MM.1S (cell line): ENCODE results near the gene MMP24.
"Not testable (repeated sequence)": the region's sequence is repeated elsewhere in the genome, so short reads cannot be mapped to it uniquely, and the experiment has no call there.

Source experiments
- DNase-seq: peaks from one replicate; pipeline ENCODE4 v3.0.0-alpha.2; 2015
- H2AFZ ChIP-seq: fragments of 300-600 bp; sonication (generic); 2 replicates; pipeline ENCODE4 v1.6.0; 2016; ENCODE audit warnings: antibody characterized with exemption, low read length
- H3F3A ChIP-seq: fragments of 300-600 bp; sonication (generic); 2 replicates; pipeline ENCODE4 v1.6.1; 2016; ENCODE audit warnings: mild to moderate bottlenecking, antibody characterized with exemption, low read length, moderate library complexity, mixed read lengths; ENCODE audit not compliant: insufficient read depth
- H3K27ac ChIP-seq: fragments of 300-600 bp; sonication (generic); 2 replicates; pipeline ENCODE4 v1.5.1; 2016; ENCODE audit warnings: mild to moderate bottlenecking, low read length
- H3K27me3 ChIP-seq: fragments of 300-600 bp; sonication (generic); replicated peaks from 2 replicates; pipeline ENCODE4 v1.6.0; 2016; ENCODE audit warnings: low read length; ENCODE audit not compliant: insufficient read depth
- H3K36me3 ChIP-seq: fragments of 300-600 bp; sonication (generic); replicated peaks from 2 replicates; pipeline ENCODE4 v1.6.1; 2016; ENCODE audit warnings: mild to moderate bottlenecking, low read length, mixed read lengths; ENCODE audit not compliant: insufficient read depth
- H3K4me1 ChIP-seq: fragments of 300-600 bp; sonication (generic); 2 replicates; pipeline ENCODE4 v1.6.1; 2016; ENCODE audit warnings: low read length, mixed read lengths
- H3K4me2 ChIP-seq: fragments of 300-600 bp; sonication (generic); 2 replicates; pipeline ENCODE4 v1.6.0; 2016; ENCODE audit warnings: low read depth, low read length
- H3K4me3 ChIP-seq: fragments of 300-600 bp; sonication (generic); 2 replicates; pipeline ENCODE4 v1.5.1; 2016; ENCODE audit warnings: low read length, mixed read lengths
- H3K79me2 ChIP-seq: fragments of 300-600 bp; sonication (generic); 2 replicates; pipeline ENCODE4 v1.6.1; 2016; ENCODE audit warnings: mixed run types, low read length, mixed read lengths
- H3K9ac ChIP-seq: fragments of 300-600 bp; sonication (generic); 2 replicates; pipeline ENCODE4 v1.6.1; 2016; ENCODE audit warnings: low read length, mixed read lengths
- H3K9me2 ChIP-seq: fragments of 300-600 bp; sonication (generic); replicated peaks from 2 replicates; pipeline ENCODE4 v1.6.1; 2016; ENCODE audit warnings: mild to moderate bottlenecking, low read length, mixed read lengths; ENCODE audit not compliant: insufficient read depth
- H3K9me3 ChIP-seq: fragments of 300-600 bp; sonication (generic); replicated peaks from 2 replicates; pipeline ENCODE4 v1.6.1; 2016; ENCODE audit warnings: mild to moderate bottlenecking, low read length, mixed read lengths; ENCODE audit not compliant: insufficient read depth
- H4K20me1 ChIP-seq: fragments of 300-600 bp; sonication (generic); 2 replicates; pipeline ENCODE4 v1.6.1; 2016; ENCODE audit warnings: mild to moderate bottlenecking, low read length, moderate library complexity, mixed read lengths; ENCODE audit not compliant: insufficient read depth
- EZH2 ChIP-seq: fragments of 300-600 bp; sonication (generic); optimal IDR thresholded peaks from 2 replicates; pipeline ENCODE3; 2017; ENCODE audit warnings: low read depth, mild to moderate bottlenecking, antibody characterized with exemption, low read length, mixed read lengths
- EZH2phosphoT487 ChIP-seq: fragments of 300-600 bp; sonication (generic); IDR thresholded peaks from 2 replicates; pipeline ENCODE4 v1.6.1; 2018; ENCODE audit warnings: antibody characterized with exemption, low read length
- TF ChIP-seq, protein P1 (sequence below): fragments of 300-600 bp; sonication (generic); IDR thresholded peaks from 2 replicates; pipeline ENCODE4 v1.5.1; 2016; ENCODE audit warnings: antibody characterized with exemption, low read length, mixed read lengths

MMP24 gene

GRCh38 chr20:35190556-35190955 lies 35.9 kb upstream of the MMP24 start:
- H3F3A ChIP-seq = no peaks in the 10 kb centered on the region

DNA sequence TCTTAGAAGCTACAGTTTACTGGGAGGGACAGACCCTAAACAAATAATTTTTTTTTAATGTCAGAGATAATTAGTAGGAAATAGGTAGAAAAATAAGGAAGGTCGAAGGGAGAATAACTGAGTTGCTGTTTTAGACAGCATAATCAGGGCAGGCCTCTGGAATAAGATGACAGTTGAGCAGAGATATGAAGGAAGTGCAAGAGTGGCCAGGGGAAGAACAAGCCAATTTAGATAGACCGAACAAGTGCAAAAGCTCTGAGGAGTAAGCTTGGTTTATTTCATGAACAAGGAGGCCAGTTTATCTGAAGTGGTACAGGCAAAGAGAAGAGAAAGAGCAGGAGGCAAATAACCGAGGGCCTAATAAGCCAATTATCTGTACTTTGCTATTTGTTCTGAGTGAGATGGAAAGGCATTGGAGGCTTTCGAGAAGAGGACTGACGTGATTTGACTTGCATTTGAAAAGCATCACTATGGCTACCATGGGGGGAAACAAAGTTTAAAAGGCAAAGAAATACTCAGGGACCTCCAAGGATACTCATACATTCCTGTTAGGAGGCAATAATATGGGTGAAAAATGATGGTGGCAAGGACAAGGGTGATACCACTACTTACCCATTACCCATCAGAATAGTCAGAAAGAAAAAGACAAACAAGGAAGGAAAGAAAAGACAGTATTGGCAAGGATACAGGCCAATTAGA lies 34.9 kb upstream of the MMP24 start:
- no peaks in the 10 kb centered on the region for H3K4me1 ChIP-seq
- H3K9ac ChIP-seq = no peak overlapping the region
- H3K27me3 ChIP-seq = no peaks in the 10 kb centered on the region
- DNase-seq = no peak
- H2AFZ ChIP-seq = no peak overlapping the region
- no peaks in the 10 kb centered on the region for H3K79me2 ChIP-seq
- H3K4me2 ChIP-seq = no peak overlapping the region
- no peaks in the 10 kb centered on the region for H3K9me2 ChIP-seq
- H3K4me3 ChIP-seq = no peak overlapping the region
- no peaks in the 10 kb centered on the region for H4K20me1 ChIP-seq
- no peaks in the 10 kb centered on the region for H3K9me3 ChIP-seq
- TF ChIP-seq EZH2phosphoT487 = no peak
- TF ChIP-seq, protein P1, sequence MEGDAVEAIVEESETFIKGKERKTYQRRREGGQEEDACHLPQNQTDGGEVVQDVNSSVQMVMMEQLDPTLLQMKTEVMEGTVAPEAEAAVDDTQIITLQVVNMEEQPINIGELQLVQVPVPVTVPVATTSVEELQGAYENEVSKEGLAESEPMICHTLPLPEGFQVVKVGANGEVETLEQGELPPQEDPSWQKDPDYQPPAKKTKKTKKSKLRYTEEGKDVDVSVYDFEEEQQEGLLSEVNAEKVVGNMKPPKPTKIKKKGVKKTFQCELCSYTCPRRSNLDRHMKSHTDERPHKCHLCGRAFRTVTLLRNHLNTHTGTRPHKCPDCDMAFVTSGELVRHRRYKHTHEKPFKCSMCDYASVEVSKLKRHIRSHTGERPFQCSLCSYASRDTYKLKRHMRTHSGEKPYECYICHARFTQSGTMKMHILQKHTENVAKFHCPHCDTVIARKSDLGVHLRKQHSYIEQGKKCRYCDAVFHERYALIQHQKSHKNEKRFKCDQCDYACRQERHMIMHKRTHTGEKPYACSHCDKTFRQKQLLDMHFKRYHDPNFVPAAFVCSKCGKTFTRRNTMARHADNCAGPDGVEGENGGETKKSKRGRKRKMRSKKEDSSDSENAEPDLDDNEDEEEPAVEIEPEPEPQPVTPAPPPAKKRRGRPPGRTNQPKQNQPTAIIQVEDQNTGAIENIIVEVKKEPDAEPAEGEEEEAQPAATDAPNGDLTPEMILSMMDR = no peak
- TF ChIP-seq EZH2 = no peak
- no peaks in the 10 kb centered on the region for H3K36me3 ChIP-seq
- H3F3A ChIP-seq = no peaks in the 10 kb centered on the region
- H3K27ac ChIP-seq = no peak overlapping the region

More at GRCh38 chr20:35190556-35190955, 35.9 kb upstream of the MMP24 start:
- Histone ChIP-seq H3K4me2 (no peak overlapping the region), H4K20me1 (no peaks in the 10 kb centered on the region), H3K79me2 (no peaks in the 10 kb centered on the region), H3K27me3 (no peaks in the 10 kb centered on the region), H3K9me3 (no peaks in the 10 kb centered on the region), H3K9ac (no peak overlapping the region), H3K4me3 (no peak overlapping the region), H3K9me2 (no peaks in the 10 kb centered on the region), H3K4me1 (no peaks in the 10 kb centered on the region), H3K27ac (no peak overlapping the region), H3K36me3 (no peaks in the 10 kb centered on the region), H2AFZ (no peak overlapping the region)
- TF ChIP-seq EZH2phosphoT487 = no peak
- no peak for TF ChIP-seq EZH2
- TF ChIP-seq, protein P1 = no peak
- no peak for DNase-seq

DNA sequence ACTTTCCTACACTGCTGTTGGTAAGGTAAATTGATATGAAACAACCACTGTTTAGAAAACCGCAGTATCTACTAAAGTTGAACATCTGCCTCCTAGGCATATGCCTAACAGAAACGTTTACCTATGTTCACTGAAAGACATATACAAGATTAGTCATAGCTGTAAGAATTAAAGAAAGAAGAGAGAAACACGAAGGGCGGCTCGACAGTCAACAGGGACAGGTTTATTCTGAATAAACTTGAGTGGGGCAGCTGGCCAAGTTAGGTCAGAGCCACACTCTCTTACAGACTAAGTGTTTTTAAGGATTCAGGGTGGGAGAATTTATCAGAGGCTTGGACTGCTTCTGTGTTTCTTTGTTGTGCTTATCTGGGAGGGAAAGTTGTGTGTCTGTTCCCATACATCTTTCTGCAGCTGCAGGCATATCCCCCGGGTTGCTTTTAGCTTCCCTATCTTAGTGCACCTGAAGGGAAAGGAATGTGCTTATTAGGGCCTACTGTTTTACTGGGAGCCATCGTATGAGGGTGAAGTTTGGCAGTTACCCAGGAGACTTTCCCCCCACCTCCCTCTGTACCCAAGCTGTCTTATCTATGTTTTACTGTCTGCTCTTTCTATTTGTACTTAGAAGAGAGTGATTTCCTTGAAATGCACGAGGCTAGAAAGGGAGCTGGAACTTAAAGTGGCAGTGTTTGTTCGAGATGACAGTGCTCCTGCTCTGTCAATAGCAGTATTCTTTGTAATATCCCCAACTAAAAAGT lies 34.2 kb upstream of the MMP24 start:
- H3K36me3 ChIP-seq = no peaks in the 10 kb centered on the region
- H3K79me2 ChIP-seq = no peaks in the 10 kb centered on the region
- no peaks in the 10 kb centered on the region for H3K27me3 ChIP-seq
- H3K9me2 ChIP-seq = no peaks in the 10 kb centered on the region
- no peak overlapping the region for H3K27ac ChIP-seq
- no peak overlapping the region for H2AFZ ChIP-seq
- H4K20me1 ChIP-seq = no peaks in the 10 kb centered on the region
- no peaks in the 10 kb centered on the region for H3K9me3 ChIP-seq
- H3K4me2 ChIP-seq = no peak overlapping the region
- H3K9ac ChIP-seq = no peak overlapping the region
- TF ChIP-seq, protein P1 = no peak
- no peak for TF ChIP-seq EZH2phosphoT487
- no peak for TF ChIP-seq EZH2
- no peaks in the 10 kb centered on the region for H3F3A ChIP-seq
- no peak overlapping the region for H3K4me3 ChIP-seq
- DNase-seq = no peak
- H3K4me1 ChIP-seq = no peaks in the 10 kb centered on the region

- H3K27ac ChIP-seq, H3K36me3 ChIP-seq, H3K4me3 ChIP-seq, H4K20me1 ChIP-seq, DNase-seq, H3F3A ChIP-seq, H3K79me2 ChIP-seq, H3K9me3 ChIP-seq, H3K4me2 ChIP-seq, H3K27me3 ChIP-seq, H3K4me1 ChIP-seq, H3K9me2 ChIP-seq, H3K9ac ChIP-seq, H2AFZ ChIP-seq: not testable (repeated sequence)
These were observed 33.3 kb upstream of the MMP24 start for GRCh38 chr20:35193031-35193791.
